Fibroblast of mammary gland (primary cell): ENCODE results near the gene SULT6B1.
A peak's percentile ranks its signal among the peaks of the same experiment; 100 is the strongest.

Source experiments
- DNase-seq: peaks from one replicate; pipeline ENCODE4 v3.0.0-alpha.2; 2010; ENCODE audit warnings: low read depth
- H3K4me3 ChIP-seq: 2 replicates; pipeline ENCODE4 v1.5.1; 2011; ENCODE audit warnings: low read depth, mild to moderate bottlenecking, low read length, moderate library complexity; ENCODE audit not compliant: control insufficient read depth
- TF ChIP-seq, protein P1 (sequence below): conservative IDR thresholded peaks from 2 replicates; pipeline ENCODE4 v1.5.1; 2011; ENCODE audit warnings: low read depth, low read length, inconsistent platforms; ENCODE audit not compliant: control insufficient read depth, insufficient read depth

Gene SULT6B1

DNA sequence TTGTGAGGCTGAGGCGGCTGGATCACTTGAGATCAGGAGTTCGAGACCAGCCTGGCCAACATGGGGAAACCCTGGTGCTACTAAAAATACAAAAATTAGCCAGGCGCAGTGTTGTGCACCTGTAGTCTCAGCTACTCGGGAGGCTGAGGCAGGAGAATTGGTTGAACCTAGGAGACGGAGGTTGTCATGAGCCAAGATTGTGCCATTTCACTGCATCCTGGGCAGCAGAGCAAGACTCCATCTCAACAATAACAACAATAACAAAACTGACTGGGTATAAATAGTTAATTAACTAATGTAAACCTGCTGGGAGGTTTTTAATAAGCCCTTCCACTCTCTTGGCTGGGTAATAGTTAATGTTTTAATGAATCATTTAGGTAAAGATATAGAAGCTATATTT is 7.8 kb downstream of the SULT6B1 start:
- H3K4me3 ChIP-seq = no peak overlapping the region
- no peak for DNase-seq
- TF ChIP-seq, protein P1, sequence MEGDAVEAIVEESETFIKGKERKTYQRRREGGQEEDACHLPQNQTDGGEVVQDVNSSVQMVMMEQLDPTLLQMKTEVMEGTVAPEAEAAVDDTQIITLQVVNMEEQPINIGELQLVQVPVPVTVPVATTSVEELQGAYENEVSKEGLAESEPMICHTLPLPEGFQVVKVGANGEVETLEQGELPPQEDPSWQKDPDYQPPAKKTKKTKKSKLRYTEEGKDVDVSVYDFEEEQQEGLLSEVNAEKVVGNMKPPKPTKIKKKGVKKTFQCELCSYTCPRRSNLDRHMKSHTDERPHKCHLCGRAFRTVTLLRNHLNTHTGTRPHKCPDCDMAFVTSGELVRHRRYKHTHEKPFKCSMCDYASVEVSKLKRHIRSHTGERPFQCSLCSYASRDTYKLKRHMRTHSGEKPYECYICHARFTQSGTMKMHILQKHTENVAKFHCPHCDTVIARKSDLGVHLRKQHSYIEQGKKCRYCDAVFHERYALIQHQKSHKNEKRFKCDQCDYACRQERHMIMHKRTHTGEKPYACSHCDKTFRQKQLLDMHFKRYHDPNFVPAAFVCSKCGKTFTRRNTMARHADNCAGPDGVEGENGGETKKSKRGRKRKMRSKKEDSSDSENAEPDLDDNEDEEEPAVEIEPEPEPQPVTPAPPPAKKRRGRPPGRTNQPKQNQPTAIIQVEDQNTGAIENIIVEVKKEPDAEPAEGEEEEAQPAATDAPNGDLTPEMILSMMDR = no peak

DNA sequence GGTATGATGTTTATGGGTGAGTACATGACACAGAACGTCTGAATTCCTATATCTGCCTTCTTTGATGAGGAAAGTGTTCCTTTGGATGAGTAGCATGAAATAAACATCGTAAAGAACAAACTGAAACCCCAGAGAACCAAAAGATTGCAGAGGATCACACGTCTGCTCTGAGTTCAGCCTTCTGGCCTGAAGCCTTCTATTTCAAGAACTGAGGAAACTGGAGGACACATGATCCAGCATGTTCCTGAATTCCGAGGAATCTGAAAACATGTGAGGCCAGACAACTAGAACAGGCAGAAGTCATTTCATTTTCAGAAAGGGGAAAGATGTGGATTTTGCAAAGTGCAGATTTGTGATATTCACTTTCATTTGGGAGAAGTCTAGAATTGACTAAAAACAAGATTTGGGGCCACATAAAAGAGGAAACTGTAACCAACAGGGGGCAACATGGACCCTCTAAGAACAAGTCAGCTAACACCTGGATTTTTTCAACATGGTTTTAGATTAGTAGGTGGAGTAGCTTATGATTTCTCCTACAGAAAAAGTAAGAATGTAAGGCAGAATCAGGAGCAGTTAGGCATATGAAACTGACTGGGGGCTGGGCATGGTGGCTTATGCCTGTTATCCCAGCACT is 8.3 kb downstream of the SULT6B1 start:
- H3K4me3 ChIP-seq = no peak overlapping the region
- peak; percentile 6 for DNase-seq
- TF ChIP-seq, protein P1 = no peak

DNA sequence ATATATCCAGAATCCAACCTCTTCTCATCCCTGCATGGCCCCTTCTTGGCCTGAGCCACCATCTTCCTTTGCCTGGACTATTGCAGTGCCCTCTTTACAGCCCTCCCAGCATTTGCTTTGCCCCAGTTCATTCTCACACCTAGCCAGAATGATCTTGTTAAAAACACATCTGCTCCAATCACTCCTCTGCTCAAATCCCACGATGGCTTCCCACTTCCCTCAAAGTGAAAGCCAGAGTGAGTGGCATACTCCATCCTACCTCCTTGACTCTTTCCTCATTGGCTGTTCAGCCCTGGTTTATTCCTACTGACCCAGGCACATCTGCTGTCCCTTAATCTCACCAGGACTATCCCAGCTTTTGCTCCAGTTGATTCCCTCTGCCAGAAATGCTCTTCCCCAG is 14.7 kb downstream of the SULT6B1 start:
- TF ChIP-seq, protein P1 = no peak
- no peak for DNase-seq
- H3K4me3 ChIP-seq = no peak overlapping the region

DNA sequence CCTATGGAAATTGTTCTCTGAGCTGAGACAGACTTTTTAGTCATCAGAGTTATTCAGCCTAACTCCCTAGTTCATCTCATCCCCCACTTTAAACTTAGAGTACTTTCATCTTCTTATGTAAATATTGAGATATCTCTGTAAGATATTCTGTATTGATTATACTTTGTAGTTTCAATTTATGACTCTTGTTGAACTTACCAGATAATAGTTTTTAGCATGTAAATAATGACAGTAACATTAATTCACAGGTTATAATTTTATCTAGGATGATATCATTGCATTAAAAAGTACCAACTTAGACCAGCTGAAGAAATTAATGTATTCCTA is 16.9 kb downstream of the SULT6B1 start:
- TF ChIP-seq, protein P1 = no peak
- no peak for DNase-seq
- H3K4me3 ChIP-seq = no peak overlapping the region

DNA sequence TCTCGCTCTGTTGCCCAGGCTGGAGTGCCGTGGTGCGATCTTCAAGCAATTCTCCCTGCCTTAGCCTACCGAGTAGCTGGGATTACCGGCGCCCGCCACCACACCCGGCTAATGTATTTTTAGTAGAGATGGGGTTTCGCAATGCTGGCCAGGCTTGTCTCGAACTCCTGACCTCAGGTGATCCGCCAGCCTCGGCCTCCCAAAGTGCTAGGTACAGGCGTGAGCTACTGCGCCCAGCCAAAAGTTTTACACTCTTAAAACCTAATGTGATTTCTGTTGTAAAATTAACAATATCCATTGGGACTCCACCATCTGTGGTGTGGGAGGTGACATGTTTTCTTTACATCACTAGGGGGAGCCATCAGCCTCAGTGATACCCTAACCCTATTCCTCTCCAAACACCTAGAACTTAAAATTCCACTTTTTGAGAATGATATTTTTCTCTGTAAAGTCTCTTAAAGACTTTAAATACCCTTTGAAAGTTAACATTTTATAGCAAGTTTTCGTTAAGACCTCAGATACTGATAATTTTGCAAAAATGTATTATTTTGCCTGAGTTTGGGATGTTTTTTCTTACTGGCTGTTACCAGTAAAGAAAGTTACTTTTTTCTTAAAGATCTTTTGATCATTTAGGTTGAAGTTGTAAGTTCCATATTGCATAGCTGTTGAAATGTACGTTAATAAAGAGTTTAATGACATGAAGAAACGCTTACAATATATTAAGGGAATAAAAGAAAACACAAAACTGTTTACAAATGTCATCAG is 20.1 kb downstream of the SULT6B1 start:
- H3K4me3 ChIP-seq = no peak overlapping the region
- peak; percentile 56 for DNase-seq
- TF ChIP-seq, protein P1 = peak; percentile 77

DNA sequence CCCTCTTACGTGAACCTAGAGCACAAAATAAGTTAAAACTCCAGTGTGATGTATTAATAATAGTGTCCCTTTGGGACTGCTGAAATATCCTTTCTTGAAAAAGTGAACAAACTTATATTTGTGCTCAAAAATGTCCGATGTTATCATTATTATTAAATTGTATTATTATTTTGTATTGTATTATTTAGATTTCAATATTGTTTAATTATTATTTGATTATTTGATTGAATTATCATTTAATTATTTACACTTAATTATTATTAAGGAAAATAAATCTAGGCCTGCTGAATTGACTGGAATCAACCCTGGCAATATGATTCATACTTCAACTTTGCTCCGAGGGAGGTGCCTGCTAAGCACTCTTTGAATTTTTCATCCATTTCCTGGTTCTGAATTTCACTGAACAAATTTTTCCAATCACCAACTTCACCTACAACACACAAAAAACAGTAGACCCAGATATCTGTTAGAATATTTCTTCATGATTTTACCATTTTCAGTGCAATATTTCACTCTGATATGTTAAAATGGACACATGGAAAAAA is 20.8 kb downstream of the SULT6B1 start:
- TF ChIP-seq, protein P1 = no peak
- DNase-seq = peak; percentile 18
- H3K4me3 ChIP-seq = no peak overlapping the region
